ENCODE measurements around the gene LINC00305.

LINC00305 gene

GRCh38 chr18:64142904-64143303, 6.0 kb downstream of the LINC00305 start:
- no peak overlapping the region for H3K4me3 ChIP-seq (ENCODE audit: low read length)
- no peak for DNase-seq (ENCODE audit: low read depth)
- TF ChIP-seq, protein P1, sequence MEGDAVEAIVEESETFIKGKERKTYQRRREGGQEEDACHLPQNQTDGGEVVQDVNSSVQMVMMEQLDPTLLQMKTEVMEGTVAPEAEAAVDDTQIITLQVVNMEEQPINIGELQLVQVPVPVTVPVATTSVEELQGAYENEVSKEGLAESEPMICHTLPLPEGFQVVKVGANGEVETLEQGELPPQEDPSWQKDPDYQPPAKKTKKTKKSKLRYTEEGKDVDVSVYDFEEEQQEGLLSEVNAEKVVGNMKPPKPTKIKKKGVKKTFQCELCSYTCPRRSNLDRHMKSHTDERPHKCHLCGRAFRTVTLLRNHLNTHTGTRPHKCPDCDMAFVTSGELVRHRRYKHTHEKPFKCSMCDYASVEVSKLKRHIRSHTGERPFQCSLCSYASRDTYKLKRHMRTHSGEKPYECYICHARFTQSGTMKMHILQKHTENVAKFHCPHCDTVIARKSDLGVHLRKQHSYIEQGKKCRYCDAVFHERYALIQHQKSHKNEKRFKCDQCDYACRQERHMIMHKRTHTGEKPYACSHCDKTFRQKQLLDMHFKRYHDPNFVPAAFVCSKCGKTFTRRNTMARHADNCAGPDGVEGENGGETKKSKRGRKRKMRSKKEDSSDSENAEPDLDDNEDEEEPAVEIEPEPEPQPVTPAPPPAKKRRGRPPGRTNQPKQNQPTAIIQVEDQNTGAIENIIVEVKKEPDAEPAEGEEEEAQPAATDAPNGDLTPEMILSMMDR (conservative IDR thresholded peaks at IDR 0.05; ENCODE audit: low read length) = no peak

DNA sequence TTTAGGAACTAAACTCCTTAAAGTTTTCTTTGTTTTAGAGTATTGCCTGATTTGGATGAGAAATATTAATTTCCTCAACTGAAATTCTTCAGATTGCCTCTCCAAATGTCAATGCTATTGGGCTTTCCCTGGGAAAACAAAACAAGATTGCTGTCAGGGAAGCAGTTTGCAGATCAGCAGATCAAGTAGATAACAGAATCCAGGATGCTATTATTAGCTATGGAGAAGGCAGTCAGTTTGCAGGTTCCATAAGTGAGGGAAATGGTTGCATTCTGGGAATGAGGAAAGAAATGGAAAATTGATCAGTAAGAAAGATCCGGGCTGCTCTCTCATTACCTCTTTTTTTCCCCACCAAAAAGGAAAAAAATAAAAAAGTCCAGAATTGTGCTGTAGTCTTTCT, 11.0 kb downstream of the LINC00305 start:
- H3K4me3 ChIP-seq (ENCODE audit: low read length) = no peak overlapping the region
- TF ChIP-seq, protein P1 (conservative IDR thresholded peaks at IDR 0.05; ENCODE audit: low read length) = no peak
- DNase-seq (ENCODE audit: low read depth) = no peak

GRCh38 chr18:64134044-64134747, 14.7 kb downstream of the LINC00305 start:
- no peak overlapping the region for H3K4me3 ChIP-seq (ENCODE audit: low read length)
- TF ChIP-seq, protein P1 (conservative IDR thresholded peaks at IDR 0.05; ENCODE audit: low read length) = no peak
- DNase-seq (ENCODE audit: low read depth) = no peak

DNA sequence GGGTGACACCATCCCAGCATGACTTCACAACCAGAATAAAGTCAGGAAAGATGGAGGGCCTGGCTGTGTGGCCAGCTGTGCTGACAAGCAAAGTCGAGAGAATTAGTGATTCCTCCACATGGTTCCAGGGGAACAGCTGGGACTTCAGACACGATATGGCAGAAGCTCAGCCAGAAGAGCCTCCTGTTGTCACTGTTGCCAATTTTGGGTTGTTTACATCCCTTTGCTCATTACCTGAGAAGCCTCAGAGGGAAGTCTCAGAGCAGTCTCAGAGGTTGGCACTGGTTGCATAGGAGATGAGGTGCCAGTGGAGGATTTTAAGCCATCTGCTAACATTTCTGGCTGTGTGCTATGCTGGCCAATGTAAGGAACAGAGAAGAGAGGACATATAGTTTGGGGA, 16.0 kb downstream of the LINC00305 start:
- DNase-seq (ENCODE audit: low read depth) = no peak
- TF ChIP-seq, protein P1 (conservative IDR thresholded peaks at IDR 0.05; ENCODE audit: low read length) = no peak
- no peak overlapping the region for H3K4me3 ChIP-seq (ENCODE audit: low read length)

DNA sequence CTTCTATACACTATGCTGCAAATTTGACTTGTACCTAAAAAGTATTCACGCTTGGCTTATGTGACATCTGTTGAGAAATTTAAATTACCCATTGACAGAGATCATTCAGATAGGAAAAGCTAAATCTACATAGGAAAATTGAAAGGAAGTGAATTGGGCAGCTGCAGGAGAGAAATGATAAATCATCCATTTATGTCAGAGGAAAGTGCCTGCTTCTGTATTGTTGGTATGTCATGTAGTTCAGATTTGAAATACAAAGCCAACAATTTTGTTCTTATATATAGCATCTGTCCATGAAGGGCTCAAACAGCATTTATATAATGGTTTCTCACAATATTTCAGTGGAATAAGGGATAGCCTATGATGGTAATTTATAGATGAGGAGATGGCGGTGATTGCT, 17.6 kb downstream of the LINC00305 start:
- TF ChIP-seq, protein P1 (conservative IDR thresholded peaks at IDR 0.05; ENCODE audit: low read length) = no peak
- DNase-seq (ENCODE audit: low read depth) = no peak
- no peak overlapping the region for H3K4me3 ChIP-seq (ENCODE audit: low read length)

DNA sequence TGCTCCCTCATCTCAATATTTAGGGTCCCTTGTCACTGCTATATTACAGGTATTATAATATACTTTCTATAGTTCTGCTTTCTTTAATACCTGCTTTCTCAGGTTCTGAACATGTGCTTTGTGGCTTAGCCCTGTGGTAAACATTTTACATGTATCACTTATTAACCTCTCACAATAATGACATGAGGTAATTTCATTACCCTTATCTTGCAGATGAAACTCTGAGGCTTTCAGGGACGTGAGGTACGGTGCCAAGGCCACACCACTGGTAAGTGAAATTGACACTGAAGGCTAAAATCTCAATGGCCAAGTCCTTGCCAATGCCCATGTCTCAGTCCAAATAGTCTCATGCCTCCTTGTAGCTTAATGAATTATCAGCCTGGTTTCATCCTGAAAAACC, 21.7 kb downstream of the LINC00305 start:
- no peak overlapping the region for H3K4me3 ChIP-seq (ENCODE audit: low read length)
- TF ChIP-seq, protein P1 (conservative IDR thresholded peaks at IDR 0.05; ENCODE audit: low read length) = no peak
- DNase-seq (ENCODE audit: low read depth) = no peak

- H3K4me3 ChIP-seq (ENCODE audit: low read length) = no peak overlapping the region
- no peak for DNase-seq (ENCODE audit: low read depth)
- TF ChIP-seq, protein P1 (conservative IDR thresholded peaks at IDR 0.05; ENCODE audit: low read length) = no peak
Measured at GRCh38 chr18:64119916-64120315, 29.0 kb downstream of the LINC00305 start.

Measured in AG10803 (cell line).